B cell (primary cell): ENCODE measurements around the gene XDH. TPM values are rescaled to one million over a fixed set of nuclear protein-coding genes. Genes with fewer than 3 reads are reported as not detected.

Experiments used
- ATAC-seq: fragments of 200-7000 bp; cut with Tn5 transposase; one replicate; pipeline ENCODE4 v1.10.0; 2021; ENCODE audit warnings: low read depth, mild to moderate bottlenecking, moderate number of reproducible peaks, moderate library complexity
- CTCF ChIA-PET: fragments of 350-600 bp; sonication (Branson Sonifier 250); formaldehyde crosslinking; loops from one replicate; lab custom pipeline; 2021; ENCODE audit warnings: antibody characterized with exemption, inconsistent platforms; lab: Charles Lee
- POLR2A ChIA-PET: fragments of 350-600 bp; sonication (Branson Sonifier 250); formaldehyde crosslinking; loops from one replicate; lab custom pipeline; 2021; ENCODE audit warnings: antibody characterized with exemption; lab: Charles Lee
- DNase-seq: peaks from one replicate; pipeline ENCODE4 v3.0.0; 2013
- H2AFZ ChIP-seq: 2 replicates; pipeline ENCODE4 v1.6.1; 2012; ENCODE audit warnings: mild to moderate bottlenecking, low read depth, low read length; ENCODE audit not compliant: insufficient read depth, poor library complexity, severe bottlenecking
- H3K27ac ChIP-seq, 2 donors: 1 replicate in 1 of 2; 2 replicates in 1 of 2; pipeline ENCODE4 v1.5.1; 2012 to 2013; ENCODE audit warnings: low read length in 2 of 2, mild to moderate bottlenecking in 2 of 2, moderate library complexity in 1 of 2
- H3K27me3 ChIP-seq, 4 experiments: fragments of 200-600 bp in 1 of 4; sonication (generic) in 1 of 4; replicated peaks in 1 of 4; 1 replicate in 2 of 4; 2 replicates in 2 of 4; pipeline versions ENCODE4 v1.6.1 to v1.7.0; 2013 to 2016; ENCODE audit warnings: low read length in 3 of 4, mild to moderate bottlenecking in 2 of 4, mixed read lengths in 1 of 4, moderate library complexity in 1 of 4; ENCODE audit not compliant: insufficient read depth in 4 of 4, control insufficient read depth in 3 of 4; ENCODE audit errors: control extremely low read depth in 1 of 4
- H3K36me3 ChIP-seq, 2 experiments: replicated peaks in 1 of 2; 1 replicate in 1 of 2; 2 replicates in 1 of 2; pipeline versions ENCODE4 v1.6.1 to v1.7.1; 2013; ENCODE audit warnings: low read length in 1 of 2; ENCODE audit not compliant: insufficient read depth in 2 of 2, control insufficient read depth in 1 of 2; ENCODE audit errors: control extremely low read depth in 1 of 2, extremely low read depth in 1 of 2
- H3K4me1 ChIP-seq, 2 donors: fragments of 200-600 bp in 1 of 2; sonication (generic) in 1 of 2; 1 replicate in 1 of 2; 2 replicates in 1 of 2; pipeline versions ENCODE4 v1.5.1 to v1.6.1; 2013 to 2017; ENCODE audit warnings: low read length in 2 of 2; ENCODE audit not compliant: control insufficient read depth in 2 of 2, insufficient read depth in 2 of 2
- H3K4me2 ChIP-seq: replicated peaks from 2 replicates; pipeline ENCODE3; 2012; ENCODE audit warnings: mild to moderate bottlenecking, low read depth, low read length; ENCODE audit not compliant: poor library complexity, severe bottlenecking
- H3K4me3 ChIP-seq, 5 experiments: fragments of 200-600 bp in 1 of 5; sonication (generic) in 1 of 5; 1 replicate in 3 of 5; 2 replicates in 2 of 5; pipeline versions ENCODE4 v1.5.1 to v1.7.0; 2011 to 2016; ENCODE audit warnings: low read length in 4 of 5, mild to moderate bottlenecking in 4 of 5, low read depth in 2 of 5, control low read depth in 1 of 5, moderate library complexity in 1 of 5; ENCODE audit not compliant: insufficient read depth in 1 of 5; ENCODE audit errors: control extremely low read depth in 1 of 5, extremely low read depth in 1 of 5
- H3K79me2 ChIP-seq: fragments of 200-600 bp; sonication (generic); one replicate; pipeline ENCODE4 v1.6.0; 2016; ENCODE audit warnings: low read length; ENCODE audit not compliant: control insufficient read depth, insufficient read depth
- H3K9ac ChIP-seq: fragments of 200-600 bp; sonication (generic); 2 replicates; pipeline ENCODE4 v1.6.1; 2017; ENCODE audit warnings: mild to moderate bottlenecking, low read length, moderate library complexity
- H3K9me3 ChIP-seq, 3 donors: one replicate each; pipeline versions ENCODE4 v1.6.1 to v1.7.1; 2013; ENCODE audit warnings: low read length in 2 of 3; ENCODE audit not compliant: control insufficient read depth in 2 of 3, insufficient read depth in 1 of 3; ENCODE audit errors: control extremely low read depth in 1 of 3
- H4K20me1 ChIP-seq: 2 replicates; pipeline ENCODE4 v1.6.0; 2012; ENCODE audit warnings: mild to moderate bottlenecking, low read length; ENCODE audit not compliant: insufficient read depth, control insufficient read depth, poor library complexity, severe bottlenecking
- H3K27ac Mint-ChIP-seq: one replicate; pipeline ENCODE4 v1.8.0; 2021; ENCODE audit warnings: mixed read lengths
- H3K27me3 Mint-ChIP-seq: one replicate; pipeline ENCODE4 v1.8.0; 2021; ENCODE audit warnings: mixed read lengths
- H3K4me1 Mint-ChIP-seq: one replicate; pipeline ENCODE4 v1.8.0; 2021; ENCODE audit warnings: mixed read lengths
- H3K4me3 Mint-ChIP-seq: one replicate; pipeline ENCODE4 v1.8.0; 2021; ENCODE audit warnings: mixed read lengths
- H3K9me3 Mint-ChIP-seq: one replicate; pipeline ENCODE4 v1.8.0; 2022; ENCODE audit warnings: mixed read lengths; ENCODE audit not compliant: insufficient read depth
- CTCF ChIP-seq: fragments of 200-600 bp; IDR thresholded peaks from one replicate; pipeline ENCODE4 v1.8.0; 2022; ENCODE audit warnings: antibody characterized with exemption, mild to moderate bottlenecking
- EZH2 ChIP-seq: IDR thresholded peaks from 2 replicates; pipeline ENCODE4 v1.6.1; 2012; ENCODE audit warnings: borderline replicate concordance, low read depth, mild to moderate bottlenecking, moderate library complexity, low read length; ENCODE audit not compliant: insufficient read depth, poor library complexity, severe bottlenecking
- WGBS: methylation state at CpG from one replicate; pipeline ENCODE4 v1.1.5; 2013; ENCODE audit warnings: missing lambda C conversion rate; ENCODE audit not compliant: insufficient coverage; 5-methylcytosine and 5-hydroxymethylcytosine counted together
- intact Hi-C: fragments of 100-400 bp; cut with micrococcal nuclease; formaldehyde crosslinking; loops from one replicate; pipeline ENCODE4 v1.10.0; 2022
- polyA plus RNA-seq: library from polyadenylated mRNA; depleted of rRNA; stranded (reverse); fragments of >200 nt; gene quantifications from 2 replicates; pipeline ENCODE4 v1.2.3, GENCODE V29; 2012
- total RNA-seq, 2 donors: library from RNA; stranded (reverse); fragments of 120-200 nt in 1 of 2; gene quantifications; 1 replicate in 1 of 2; 2 replicates in 1 of 2; pipeline versions ENCODE4 v1.2.3 to v1.2.4, GENCODE V29; 2013 to 2022

XDH gene
- total and polyA plus RNA-seq, 2 donors (not counting 1 experiment from before 2014, with no cell fraction given) = not detected

- Histone ChIP-seq H2AFZ (no peak overlapping the region), H3K4me2 (no peak overlapping the region), H3K27ac (no peak overlapping the region), H3K36me3 (no peaks in the 10 kb centered on the region), H3K4me1 (peaks cover 0 to 9% of the 10 kb centered on the region in 2 donors), H3K9me3 (no peaks in the 10 kb centered on the region), H3K79me2 (no peaks in the 10 kb centered on the region), H3K9ac (no peak overlapping the region), H3K27me3 (peaks cover 0 to 6% (median 2%) of the 10 kb centered on the region in 4 experiments), H3K4me3 (no peak overlapping the region), H4K20me1 (no peaks in the 10 kb centered on the region)
- intact Hi-C loops = loop anchor here (2.0 to 10.0 kb wide), 5 partner anchors 50 to 1168 kb away; partner anchors contain the start of gene EHD3
- ChIA-PET CTCF (interaction anchor here (0.9 to 10.3 kb wide), 26 partner anchors 9 to 1167 kb away, joined by 3 to 260 read pairs (median 8); partner anchors contain the start of genes CAPN14, EHD3 and GALNT14), POLR2A (no interaction called here)
- H3K27me3 Mint-ChIP-seq = no peaks in the 10 kb centered on the region
- H3K27ac Mint-ChIP-seq = no peak overlapping the region
- H3K9me3 Mint-ChIP-seq = no peaks in the 10 kb centered on the region
- ATAC-seq (no peak), DNase-seq (no peak)
- peaks cover 13% of the 10 kb centered on the region for H3K4me1 Mint-ChIP-seq
- 94% methylated on average over 5 of the region's 5 CpGs for WGBS
- no peak overlapping the region for H3K4me3 Mint-ChIP-seq
- TF ChIP-seq EZH2 (no peak), CTCF (no peak)
Measured at GRCh38 chr2:31332521-31332920, 82.0 kb downstream of the XDH start.

- Histone ChIP-seq H3K36me3 (no peaks in the 10 kb centered on the region), H3K9ac (no peak overlapping the region), H3K27ac (no peak overlapping the region), H3K4me2 (no peak overlapping the region), H4K20me1 (no peaks in the 10 kb centered on the region), H3K79me2 (no peaks in the 10 kb centered on the region), H3K4me1 (peaks cover 0 to 9% of the 10 kb centered on the region in 2 donors), H3K9me3 (no peaks in the 10 kb centered on the region), H2AFZ (no peak overlapping the region), H3K4me3 (no peak overlapping the region), H3K27me3 (peaks cover 0 to 6% (median 2%) of the 10 kb centered on the region in 4 experiments)
- Mint-ChIP-seq H3K4me1 (peaks cover 13% of the 10 kb centered on the region), H3K9me3 (no peaks in the 10 kb centered on the region), H3K4me3 (no peak overlapping the region), H3K27me3 (no peaks in the 10 kb centered on the region), H3K27ac (no peak overlapping the region)
- CTCF ChIA-PET = interaction anchor here (0.6 to 10.3 kb wide), 14 partner anchors 13 to 1166 kb away, joined by 3 to 260 read pairs (median 4); partner anchors contain the start of gene EHD3
- peak; percentile 53 for ATAC-seq
- POLR2A ChIA-PET = interaction anchor here (0.6 kb wide), 1 partner anchor 122 kb away, joined by 5 read pairs; no protein-coding TSS in a partner anchor
- TF ChIP-seq EZH2 = no peak
- TF ChIP-seq CTCF = no peak
- WGBS = 24% methylated on average over 7 of the region's 8 CpGs
- intact Hi-C loops = loop anchor here (5.0 to 10.0 kb wide), 3 partner anchors 49 to 1166 kb away; no protein-coding TSS in a partner anchor
- DNase-seq = peak; percentile 25
Measured at GRCh38 chr2:31331156-31331555, 83.4 kb downstream of the XDH start.
